Upper lobe of right lung (tissue), 1 donor: Measurements from ENCODE around the gene GRM3. TPM values are rescaled to one million over a fixed set of nuclear protein-coding genes. Genes with fewer than 3 reads are reported as not detected.

ENCODE experiments used
- ATAC-seq: fragments of 200-7000 bp; cut with Tn5 transposase; one replicate; pipeline ENCODE4 v1.9.1; 2020; ENCODE audit warnings: mild to moderate bottlenecking, moderate library complexity
- DNase-seq: peaks from one replicate; pipeline ENCODE4 v3.0.0-alpha.2; 2020
- H3K27ac ChIP-seq: fragments of 200-600 bp; one replicate; pipeline ENCODE4 v1.8.0; 2022
- H3K27me3 ChIP-seq: fragments of 200-600 bp; one replicate; pipeline ENCODE4 v1.8.0; 2022; ENCODE audit warnings: mild to moderate bottlenecking
- H3K36me3 ChIP-seq: fragments of 200-600 bp; one replicate; pipeline ENCODE4 v1.8.0; 2022
- H3K4me1 ChIP-seq: fragments of 200-600 bp; one replicate; pipeline ENCODE4 v1.8.0; 2022
- H3K4me3 ChIP-seq: fragments of 200-600 bp; one replicate; pipeline ENCODE4 v1.8.0; 2022; ENCODE audit warnings: mild to moderate bottlenecking
- H3K9me3 ChIP-seq: fragments of 200-600 bp; one replicate; pipeline ENCODE4 v1.8.0; 2022
- intact Hi-C: fragments of 100-400 bp; cut with DNase I; formaldehyde crosslinking; loops from one replicate; pipeline ENCODE4 v1.11.0; 2022
- total RNA-seq: library from RNA; stranded (reverse); fragmentation: NEBNext Ultra II Directional; extraction: Animal tissue kit (Norgen Biotek cat#: 25700); gene quantifications from one replicate; pipeline ENCODE4 v1.2.1, GENCODE V29; 2021
- TF ChIP-seq, protein P1 (sequence below): fragments of 200-600 bp; IDR thresholded peaks from one replicate; pipeline ENCODE4 v1.8.0; 2022; ENCODE audit warnings: antibody characterized with exemption
- donor health status: DM: no; HTN: yes; CAD: no; lungs with severe emphysema.

The GRM3 gene
- total RNA-seq, 1 donor from 2014 or later: not detected

DNA sequence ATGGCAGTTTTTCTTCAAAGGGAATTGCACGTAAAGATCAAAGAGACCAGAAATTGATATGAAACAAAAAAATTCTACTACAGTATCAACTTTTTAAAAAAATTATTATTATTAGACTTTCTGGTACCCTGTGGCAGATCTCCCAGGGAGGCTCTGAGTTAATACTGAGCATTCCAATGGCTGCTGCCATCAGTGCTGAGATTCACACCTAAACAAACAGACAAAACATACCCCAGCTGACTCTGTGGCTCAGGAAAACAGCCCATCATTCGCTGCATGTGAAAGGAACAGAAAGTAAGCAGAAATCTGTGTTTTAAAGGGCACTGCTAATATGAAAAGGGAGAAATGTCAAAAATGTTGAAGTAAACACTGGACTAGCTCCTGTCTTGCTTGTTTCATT, 118.4 kb downstream of the GRM3 start:
- Histone ChIP-seq H3K36me3 (no peaks in the 10 kb centered on the region), H3K27me3 (no peaks in the 10 kb centered on the region), H3K4me1 (no peaks in the 10 kb centered on the region), H3K9me3 (no peaks in the 10 kb centered on the region), H3K4me3 (no peak overlapping the region), H3K27ac (no peak overlapping the region)
- no peak for ATAC-seq
- intact Hi-C loops: no loop called here
- TF ChIP-seq, protein P1, sequence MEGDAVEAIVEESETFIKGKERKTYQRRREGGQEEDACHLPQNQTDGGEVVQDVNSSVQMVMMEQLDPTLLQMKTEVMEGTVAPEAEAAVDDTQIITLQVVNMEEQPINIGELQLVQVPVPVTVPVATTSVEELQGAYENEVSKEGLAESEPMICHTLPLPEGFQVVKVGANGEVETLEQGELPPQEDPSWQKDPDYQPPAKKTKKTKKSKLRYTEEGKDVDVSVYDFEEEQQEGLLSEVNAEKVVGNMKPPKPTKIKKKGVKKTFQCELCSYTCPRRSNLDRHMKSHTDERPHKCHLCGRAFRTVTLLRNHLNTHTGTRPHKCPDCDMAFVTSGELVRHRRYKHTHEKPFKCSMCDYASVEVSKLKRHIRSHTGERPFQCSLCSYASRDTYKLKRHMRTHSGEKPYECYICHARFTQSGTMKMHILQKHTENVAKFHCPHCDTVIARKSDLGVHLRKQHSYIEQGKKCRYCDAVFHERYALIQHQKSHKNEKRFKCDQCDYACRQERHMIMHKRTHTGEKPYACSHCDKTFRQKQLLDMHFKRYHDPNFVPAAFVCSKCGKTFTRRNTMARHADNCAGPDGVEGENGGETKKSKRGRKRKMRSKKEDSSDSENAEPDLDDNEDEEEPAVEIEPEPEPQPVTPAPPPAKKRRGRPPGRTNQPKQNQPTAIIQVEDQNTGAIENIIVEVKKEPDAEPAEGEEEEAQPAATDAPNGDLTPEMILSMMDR: no peak
- no peak for DNase-seq

DNA sequence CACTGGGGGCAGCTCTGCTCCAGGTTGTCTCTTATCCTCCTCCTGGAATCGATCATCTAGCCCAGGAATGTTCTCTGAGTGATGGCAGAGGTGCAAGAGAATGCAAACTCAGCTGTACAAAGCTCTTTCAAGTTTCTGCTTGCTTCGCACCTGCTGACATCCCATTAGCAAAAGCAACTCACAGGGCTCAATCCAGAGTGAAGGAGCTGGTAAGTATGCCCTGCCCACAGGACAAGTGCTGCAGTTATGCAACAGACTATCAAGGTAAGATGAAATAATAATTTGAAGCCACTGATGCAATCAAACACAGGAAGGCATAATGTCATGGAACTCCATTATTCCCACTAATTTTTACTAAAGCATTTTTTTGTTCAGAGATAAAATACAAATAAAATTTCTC, 122.2 kb downstream of the GRM3 start:
- peak; percentile 38 for DNase-seq
- Histone ChIP-seq H3K27me3 (no peaks in the 10 kb centered on the region), H3K36me3 (no peaks in the 10 kb centered on the region), H3K27ac (no peak overlapping the region), H3K9me3 (no peaks in the 10 kb centered on the region), H3K4me1 (no peaks in the 10 kb centered on the region), H3K4me3 (no peak overlapping the region)
- intact Hi-C loops: no loop called here
- peak; percentile 81 for ATAC-seq
- TF ChIP-seq, protein P1: no peak

DNA sequence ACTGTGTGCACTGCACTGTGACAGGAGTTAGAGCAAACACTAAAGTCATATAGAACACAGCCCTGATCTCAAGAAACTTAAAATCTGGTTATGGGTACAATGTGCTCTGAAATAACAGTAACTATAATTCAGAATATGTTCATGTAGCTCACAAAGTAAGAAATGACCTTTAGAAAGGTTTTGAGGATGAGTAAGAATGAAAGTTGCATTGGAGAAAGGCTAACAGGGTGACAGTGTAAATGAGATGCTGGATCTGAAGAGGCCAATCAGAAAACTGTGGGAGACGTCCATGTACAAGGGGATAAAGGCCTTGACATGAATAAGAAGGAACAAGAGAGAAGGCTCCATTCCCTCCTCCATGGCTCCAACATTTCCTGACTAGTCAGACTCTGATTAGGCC, 124.7 kb downstream of the GRM3 start:
- no peak overlapping the region for H3K27ac ChIP-seq
- H3K27me3 ChIP-seq: no peaks in the 10 kb centered on the region
- H3K9me3 ChIP-seq: no peaks in the 10 kb centered on the region
- TF ChIP-seq, protein P1: no peak
- no peaks in the 10 kb centered on the region for H3K4me1 ChIP-seq
- no peak for DNase-seq
- no peak for ATAC-seq
- no peak overlapping the region for H3K4me3 ChIP-seq
- H3K36me3 ChIP-seq: no peaks in the 10 kb centered on the region
- intact Hi-C loops: no loop called here

DNA sequence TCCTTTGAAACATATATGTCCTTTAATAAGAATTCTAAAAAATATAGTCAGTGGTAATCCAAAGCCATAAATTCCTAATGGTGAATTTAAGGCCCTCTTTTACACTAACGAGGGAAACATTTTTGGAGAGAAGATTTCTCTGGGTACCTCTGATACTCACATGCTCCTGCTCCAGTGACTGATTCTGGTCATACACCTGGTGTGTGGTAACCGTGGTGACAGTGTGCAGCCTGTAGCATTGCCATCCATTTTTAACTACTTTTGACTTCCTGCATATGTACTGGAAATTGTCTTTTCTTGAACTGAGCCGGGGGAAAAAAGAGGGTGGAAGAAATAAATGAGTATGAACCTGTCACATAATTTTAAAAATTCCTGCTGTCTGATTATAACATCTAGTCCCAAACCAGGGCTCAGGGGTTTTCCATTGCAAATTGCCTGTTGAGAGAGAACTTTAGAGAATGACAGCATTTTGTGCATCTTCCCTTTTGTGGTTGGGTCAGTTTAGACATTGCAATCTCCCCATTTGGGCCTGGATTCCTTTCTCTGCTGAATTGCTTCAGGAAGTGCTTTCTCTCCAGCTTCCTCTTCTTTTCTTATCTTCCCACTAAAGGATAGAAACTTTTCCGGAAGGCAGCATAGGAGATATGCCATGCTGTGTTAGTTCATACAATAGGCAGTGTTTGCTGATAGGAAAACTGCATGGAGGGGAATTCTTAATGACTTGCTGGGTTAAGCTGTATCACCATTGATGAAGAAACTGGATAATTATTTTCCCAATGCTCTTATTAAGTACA, 125.5 kb downstream of the GRM3 start:
- Histone ChIP-seq H3K4me3 (no peak overlapping the region), H3K27ac (no peak overlapping the region), H3K36me3 (no peaks in the 10 kb centered on the region), H3K4me1 (no peaks in the 10 kb centered on the region), H3K9me3 (no peaks in the 10 kb centered on the region), H3K27me3 (no peaks in the 10 kb centered on the region)
- TF ChIP-seq, protein P1: no peak
- intact Hi-C loops: no loop called here
- DNase-seq (no peak), ATAC-seq (no peak)

DNA sequence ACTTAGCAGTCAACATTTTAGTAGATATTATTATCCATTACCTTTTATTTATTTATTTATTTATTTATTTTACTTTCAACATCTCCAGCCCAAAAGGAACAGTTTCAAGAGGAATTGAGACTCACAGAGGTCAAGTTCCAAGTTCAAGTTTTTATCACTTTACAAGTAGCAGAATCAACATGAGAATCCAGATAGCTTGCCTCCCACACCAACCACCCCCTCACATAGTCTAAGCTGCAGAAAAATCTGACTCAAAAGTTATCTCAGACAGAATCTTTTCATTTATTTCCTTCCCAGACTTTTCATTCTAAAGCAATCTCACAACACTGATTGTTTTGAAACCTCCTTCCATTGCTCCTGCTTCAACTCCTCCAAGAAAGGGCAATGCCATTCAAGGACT, 129.6 kb downstream of the GRM3 start:
- Histone ChIP-seq H3K9me3 (no peaks in the 10 kb centered on the region), H3K27me3 (no peaks in the 10 kb centered on the region), H3K27ac (no peak overlapping the region), H3K36me3 (no peaks in the 10 kb centered on the region), H3K4me3 (no peak overlapping the region), H3K4me1 (no peaks in the 10 kb centered on the region)
- intact Hi-C loops: no loop called here
- DNase-seq: no peak
- TF ChIP-seq, protein P1: no peak
- no peak for ATAC-seq
